ENCODE data around the gene TSPEAR.
"Not testable (repeated sequence)": the region's sequence is repeated elsewhere in the genome, so short reads cannot be mapped to it uniquely, and the experiment has no call there.

The TSPEAR gene

DNA sequence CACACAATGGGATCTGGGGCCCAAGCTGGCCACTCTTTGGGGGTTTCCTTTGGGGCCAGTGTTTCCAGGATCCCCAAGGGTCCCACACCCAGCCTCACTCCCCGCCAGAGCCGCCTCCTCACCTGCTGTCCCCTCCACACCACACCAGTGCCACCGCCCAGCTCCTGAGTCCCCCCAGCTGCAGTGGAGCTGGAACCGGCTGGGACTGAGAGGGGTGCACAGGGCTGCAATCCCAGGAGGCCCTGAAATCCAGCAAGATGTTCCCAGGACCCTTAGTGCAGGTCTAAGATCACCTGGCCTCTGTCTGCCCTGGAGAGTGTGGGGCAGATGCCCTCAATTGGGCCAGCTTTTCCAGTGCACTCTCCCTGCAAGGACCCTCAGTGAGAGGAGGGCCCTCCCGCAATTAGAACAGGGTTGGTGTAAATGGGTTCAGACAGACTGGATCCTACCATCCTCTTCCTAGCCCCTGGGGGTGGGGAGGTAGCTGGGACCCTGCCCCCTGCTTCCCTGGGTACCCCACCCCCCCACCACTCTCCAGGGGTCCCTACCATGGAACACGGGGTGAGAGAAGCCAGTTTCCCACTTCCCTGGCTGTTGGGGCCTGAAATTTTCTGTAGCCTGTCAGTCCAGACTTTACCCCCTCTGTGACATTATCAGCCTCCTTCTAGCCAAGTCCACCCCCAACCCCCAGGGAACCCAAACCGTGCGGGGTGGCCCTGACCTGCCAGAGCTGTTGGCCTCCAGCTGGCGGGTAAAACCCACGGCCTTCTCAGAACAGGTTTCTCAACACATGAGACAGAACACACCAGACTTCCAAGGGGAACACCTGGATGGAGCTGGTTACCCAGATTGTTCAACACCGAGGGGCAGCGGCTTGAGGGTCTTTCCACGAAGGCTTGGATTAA is 7.4 kb downstream of the TSPEAR start:
- H3K27me3 Mint-ChIP-seq, result peaks cover 44% of the 10 kb centered on the region
- H3K36me3 Mint-ChIP-seq, result no peaks in the 10 kb centered on the region
- H3K27ac Mint-ChIP-seq, result no peak overlapping the region
- H3K4me1 Mint-ChIP-seq (ENCODE audit: low read depth), result peaks cover 18% of the 10 kb centered on the region
- H3K4me3 Mint-ChIP-seq, result no peak overlapping the region
- H3K9me3 Mint-ChIP-seq (ENCODE audit: low read depth), result no peaks in the 10 kb centered on the region

DNA sequence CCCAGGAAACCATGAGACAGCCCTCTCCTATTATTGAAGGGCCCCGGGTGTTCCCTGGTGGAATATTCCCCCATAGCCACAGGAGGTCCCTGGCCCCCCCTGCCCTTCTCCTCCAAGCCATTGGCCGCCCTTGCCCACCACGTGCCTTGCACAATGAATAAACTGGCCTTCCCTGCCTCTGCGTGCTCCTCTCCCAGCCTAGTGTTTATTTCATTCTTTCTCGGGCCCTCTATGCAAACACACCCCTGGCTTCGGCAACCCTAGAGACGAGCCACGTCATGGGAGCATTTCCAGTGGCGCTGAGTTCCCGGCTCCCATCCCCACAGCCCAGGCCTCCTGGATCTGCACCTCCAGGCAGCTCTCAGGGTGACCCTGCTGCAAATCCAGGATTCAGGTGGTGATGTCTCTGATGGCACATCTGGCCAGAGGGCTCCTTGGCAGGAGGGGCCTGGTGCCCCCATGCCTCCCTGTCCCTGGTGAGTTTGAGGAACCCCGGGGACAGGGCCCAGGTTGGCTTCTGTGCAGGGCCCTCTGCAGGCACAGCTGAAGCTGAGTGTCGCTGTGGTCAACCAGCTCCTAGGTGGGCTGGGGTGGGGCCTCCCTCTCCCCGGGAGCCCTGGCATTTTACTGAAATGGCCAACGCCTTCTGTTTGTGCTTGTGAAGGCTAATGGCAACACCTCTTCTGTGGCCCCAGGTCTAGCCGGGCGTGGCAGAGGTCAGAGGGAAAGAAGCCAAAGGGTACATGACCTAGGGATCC is 8.2 kb downstream of the TSPEAR start:
- Mint-ChIP-seq H3K36me3 (no peaks in the 10 kb centered on the region), H3K27me3 (peaks cover 43% of the 10 kb centered on the region), H3K4me1 (ENCODE audit: low read depth) (peaks cover 15% of the 10 kb centered on the region), H3K27ac (no peak overlapping the region), H3K9me3 (ENCODE audit: low read depth) (no peaks in the 10 kb centered on the region), H3K4me3 (no peak overlapping the region)

DNA sequence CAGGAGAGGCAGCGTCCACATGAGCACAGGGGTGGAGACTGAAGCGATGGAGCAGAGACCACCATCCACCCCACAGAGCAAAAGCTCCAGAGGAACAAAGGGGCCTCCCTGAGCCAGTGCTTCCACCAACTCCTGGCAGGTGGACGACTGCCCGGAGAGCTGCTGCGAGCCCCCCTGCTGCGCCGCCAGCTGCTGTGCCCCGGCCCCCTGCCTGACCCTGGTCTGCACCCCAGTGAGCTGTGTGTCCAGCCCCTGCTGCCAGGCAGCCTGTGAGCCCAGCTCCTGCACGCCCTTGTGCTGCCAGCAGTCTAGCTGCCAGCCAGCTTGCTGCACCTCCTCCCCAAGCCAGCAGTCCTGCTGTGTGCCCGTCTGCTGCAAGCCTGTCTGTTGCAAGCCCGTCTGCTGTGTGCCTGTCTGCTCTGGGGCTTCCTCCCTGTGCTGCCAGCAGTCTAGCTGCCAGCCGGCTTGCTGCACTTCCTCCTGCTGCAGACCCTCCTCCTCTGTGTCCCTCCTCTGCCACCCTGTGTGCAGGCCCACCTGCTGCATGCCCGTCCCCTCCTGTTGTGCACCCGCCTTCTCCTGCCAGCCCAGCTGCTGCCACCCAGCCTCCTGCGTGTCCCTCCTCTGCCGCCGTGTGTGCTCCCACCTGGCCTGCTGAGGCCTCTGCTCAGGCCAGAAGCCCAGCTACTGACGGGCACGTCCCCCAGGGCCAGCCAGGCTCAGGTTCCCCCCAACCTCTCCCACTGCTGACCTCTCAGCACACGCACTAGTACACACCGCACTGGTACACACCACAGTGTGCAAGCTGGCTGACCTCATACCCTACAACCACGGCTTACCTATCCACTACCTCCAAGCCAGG is 9.0 kb downstream of the TSPEAR start:
- peaks cover 16% of the 10 kb centered on the region for H3K4me1 Mint-ChIP-seq (ENCODE audit: low read depth)
- no peaks in the 10 kb centered on the region for H3K9me3 Mint-ChIP-seq (ENCODE audit: low read depth)
- H3K27me3 Mint-ChIP-seq, result peaks cover 48% of the 10 kb centered on the region
- no peak overlapping the region for H3K4me3 Mint-ChIP-seq
- no peaks in the 10 kb centered on the region for H3K36me3 Mint-ChIP-seq
- H3K27ac Mint-ChIP-seq, result no peak overlapping the region

DNA sequence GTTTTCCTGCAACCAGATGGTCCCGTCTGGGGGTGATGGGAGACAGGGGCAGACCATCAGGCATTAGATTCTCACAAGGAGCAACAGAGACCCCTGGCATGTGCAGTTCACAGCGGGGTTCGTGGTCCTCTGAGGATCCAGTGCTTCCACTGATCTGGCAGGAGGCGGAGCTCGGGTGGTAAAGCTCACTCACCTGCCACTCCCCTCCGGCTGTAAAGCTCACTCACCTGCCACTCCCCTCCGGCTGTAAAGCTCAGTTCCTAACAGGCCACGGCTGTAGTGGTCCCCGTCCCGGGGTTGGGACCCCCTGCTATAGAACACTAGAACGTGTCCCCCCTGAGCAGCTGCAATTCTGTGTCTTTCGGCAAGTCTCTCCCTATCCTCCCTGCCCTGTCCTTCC is 9.8 kb downstream of the TSPEAR start:
- H3K27ac Mint-ChIP-seq, result peak overlapping the region; percentile 41

DNA sequence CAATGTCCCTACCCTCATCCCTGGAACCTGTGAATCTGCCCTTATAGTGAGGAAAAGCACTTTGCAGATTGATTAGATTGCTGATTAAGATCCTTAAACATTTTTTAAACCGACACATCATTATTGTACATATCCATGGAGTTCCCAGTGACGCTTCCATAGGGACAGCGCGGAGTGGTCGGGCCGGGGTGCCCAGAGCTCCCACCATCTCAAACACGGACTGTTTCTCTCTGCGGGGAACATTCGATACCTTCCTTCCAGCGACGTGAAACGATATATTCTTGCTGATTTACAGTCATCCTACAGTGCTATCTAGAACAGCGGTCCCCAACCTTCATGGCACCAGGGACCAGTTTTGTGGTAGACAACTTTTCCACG is 10.4 kb downstream of the TSPEAR start:
- no peaks in the 10 kb centered on the region for H3K36me3 Mint-ChIP-seq
- no peaks in the 10 kb centered on the region for H3K9me3 Mint-ChIP-seq (ENCODE audit: low read depth)
- no peak overlapping the region for H3K4me3 Mint-ChIP-seq
- no peak overlapping the region for H3K27ac Mint-ChIP-seq
- peaks cover 12% of the 10 kb centered on the region for H3K4me1 Mint-ChIP-seq (ENCODE audit: low read depth)
- peaks cover 45% of the 10 kb centered on the region for H3K27me3 Mint-ChIP-seq

More for the DNA sequence above, 9.8 kb downstream of the TSPEAR start:
- Mint-ChIP-seq H3K36me3 (no peaks in the 10 kb centered on the region), H3K27me3 (peaks cover 48% of the 10 kb centered on the region), H3K9me3 (ENCODE audit: low read depth) (no peaks in the 10 kb centered on the region), H3K4me1 (ENCODE audit: low read depth) (peaks cover 15% of the 10 kb centered on the region), H3K4me3 (no peak overlapping the region)

DNA sequence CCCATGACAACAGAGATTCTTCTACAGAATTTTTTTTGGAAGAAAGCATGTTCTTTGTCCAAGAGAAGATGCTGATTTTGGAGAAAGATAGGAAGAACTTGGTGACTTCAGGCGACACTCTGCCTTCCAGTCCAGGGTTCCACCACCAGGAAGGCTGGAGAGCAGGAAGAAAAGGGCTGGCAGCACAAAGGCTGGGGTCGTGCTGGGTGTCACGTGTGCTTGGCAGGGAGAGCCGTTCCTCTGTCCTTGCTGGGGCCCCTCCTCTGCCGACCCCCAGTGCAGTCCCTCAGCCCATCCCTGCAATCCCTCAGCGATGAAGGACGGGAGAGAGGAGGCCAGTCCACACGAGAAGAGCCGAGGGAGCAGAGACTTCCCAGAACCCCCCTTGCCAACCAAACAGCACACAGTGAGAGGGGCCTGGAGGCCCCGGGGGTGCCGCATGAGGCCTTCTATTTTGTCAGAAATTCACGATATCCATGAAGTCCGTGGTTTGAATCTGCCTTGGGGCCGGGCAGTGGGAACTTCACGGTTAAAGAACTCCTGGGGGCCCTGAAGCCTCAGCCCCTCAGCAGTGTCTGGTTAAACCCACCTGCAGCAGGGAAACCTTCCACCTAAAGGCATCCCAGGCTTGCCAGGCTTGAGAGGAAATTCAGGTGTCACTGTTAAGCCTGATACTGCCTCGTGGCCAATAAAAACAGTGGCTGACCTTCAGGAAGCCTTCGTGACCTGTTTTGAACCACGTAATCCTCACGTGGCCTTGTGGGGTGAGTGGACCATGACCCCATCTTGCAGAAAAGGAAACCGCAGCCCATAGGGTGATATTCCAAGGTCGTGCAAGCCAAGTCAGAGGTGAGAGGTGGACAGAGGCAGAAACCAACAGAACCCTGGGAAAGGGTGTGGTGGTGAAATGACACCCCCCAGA is 11.0 kb downstream of the TSPEAR start:
- Mint-ChIP-seq H3K36me3 (no peaks in the 10 kb centered on the region), H3K27ac (peak overlapping the region; percentile 16), H3K27me3 (peaks cover 41% of the 10 kb centered on the region), H3K4me3 (no peak overlapping the region), H3K9me3 (ENCODE audit: low read depth) (no peaks in the 10 kb centered on the region), H3K4me1 (ENCODE audit: low read depth) (peaks cover 10% of the 10 kb centered on the region)

DNA sequence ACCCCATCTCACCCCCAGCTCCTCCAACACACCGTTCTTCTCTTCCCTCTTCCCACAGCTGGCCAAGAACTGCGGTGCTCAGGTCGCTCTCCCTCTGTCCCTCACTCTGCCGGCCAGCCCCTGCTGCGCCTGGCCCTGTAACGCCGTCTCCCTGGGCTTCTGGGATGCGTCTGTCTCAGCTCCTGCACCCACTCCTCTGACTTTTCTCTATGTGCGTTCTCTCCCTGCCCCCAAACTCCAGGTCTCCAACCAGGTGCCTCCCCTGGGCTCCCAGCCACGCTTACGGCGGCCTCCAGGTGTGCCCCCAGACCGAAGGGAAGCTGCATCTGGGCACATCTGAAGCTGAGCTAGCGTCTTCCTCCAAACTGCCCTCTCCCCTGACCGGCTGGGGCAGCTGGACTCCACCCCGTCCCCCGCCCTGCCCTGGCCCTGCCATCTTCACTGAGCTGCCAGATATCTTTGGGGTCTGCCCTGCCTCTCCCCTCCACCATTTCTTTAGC is 11.8 kb downstream of the TSPEAR start:
- Mint-ChIP-seq H3K27ac (peak overlapping the region; percentile 16), H3K36me3 (no peaks in the 10 kb centered on the region), H3K27me3 (peaks cover 34% of the 10 kb centered on the region), H3K4me3 (no peak overlapping the region), H3K9me3 (ENCODE audit: low read depth) (no peaks in the 10 kb centered on the region), H3K4me1 (ENCODE audit: low read depth) (peaks cover 11% of the 10 kb centered on the region)

DNA sequence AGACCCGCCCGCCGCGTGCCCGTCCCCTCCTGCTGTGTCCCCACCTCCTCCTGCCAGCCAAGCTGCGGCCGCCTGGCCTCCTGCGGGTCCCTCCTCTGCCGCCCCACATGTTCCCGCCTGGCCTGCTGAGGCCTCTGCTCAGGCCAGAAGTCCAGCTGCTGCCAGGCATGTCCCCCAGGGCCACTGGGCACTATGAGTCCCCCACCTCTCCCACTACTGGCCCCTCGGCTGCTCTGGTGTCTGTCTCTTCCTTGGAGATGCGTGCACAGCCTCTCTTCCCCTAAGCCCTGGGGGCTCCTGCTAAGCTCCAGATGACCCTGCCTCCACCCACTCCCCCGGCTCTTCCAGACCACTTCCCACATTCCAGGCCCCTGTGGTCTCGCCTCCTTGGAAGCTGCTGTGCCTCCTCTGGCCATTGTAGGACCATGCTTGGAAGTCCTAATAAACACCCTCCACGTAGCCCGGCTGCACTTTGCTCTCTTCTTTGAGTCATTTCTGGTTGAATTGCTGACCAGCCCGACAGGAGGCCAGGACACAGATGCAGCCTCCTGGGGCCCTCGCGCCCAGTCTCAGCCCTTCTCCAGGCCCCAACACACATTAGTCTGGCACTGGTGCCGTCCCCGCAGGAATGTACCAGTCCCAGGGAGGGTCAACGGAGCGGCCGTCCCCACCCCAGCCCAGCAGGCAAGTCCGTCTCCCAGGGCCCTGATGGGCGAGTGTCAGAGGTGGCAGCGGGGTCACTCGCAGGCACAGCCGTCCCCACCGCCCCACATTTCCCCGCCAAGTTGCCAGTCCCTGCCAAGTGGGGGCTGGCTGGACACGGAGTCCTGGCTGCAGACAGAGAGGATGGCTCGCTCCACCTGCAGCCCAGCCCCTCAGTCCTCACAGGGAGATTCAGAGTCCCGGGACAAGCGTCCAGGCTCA is 13.3 kb downstream of the TSPEAR start:
- no peaks in the 10 kb centered on the region for H3K9me3 Mint-ChIP-seq (ENCODE audit: low read depth)
- no peak overlapping the region for H3K27ac Mint-ChIP-seq
- no peak overlapping the region for H3K4me3 Mint-ChIP-seq
- H3K27me3 Mint-ChIP-seq, result peaks cover 28% of the 10 kb centered on the region
- peaks cover 17% of the 10 kb centered on the region for H3K4me1 Mint-ChIP-seq (ENCODE audit: low read depth)
- no peaks in the 10 kb centered on the region for H3K36me3 Mint-ChIP-seq

DNA sequence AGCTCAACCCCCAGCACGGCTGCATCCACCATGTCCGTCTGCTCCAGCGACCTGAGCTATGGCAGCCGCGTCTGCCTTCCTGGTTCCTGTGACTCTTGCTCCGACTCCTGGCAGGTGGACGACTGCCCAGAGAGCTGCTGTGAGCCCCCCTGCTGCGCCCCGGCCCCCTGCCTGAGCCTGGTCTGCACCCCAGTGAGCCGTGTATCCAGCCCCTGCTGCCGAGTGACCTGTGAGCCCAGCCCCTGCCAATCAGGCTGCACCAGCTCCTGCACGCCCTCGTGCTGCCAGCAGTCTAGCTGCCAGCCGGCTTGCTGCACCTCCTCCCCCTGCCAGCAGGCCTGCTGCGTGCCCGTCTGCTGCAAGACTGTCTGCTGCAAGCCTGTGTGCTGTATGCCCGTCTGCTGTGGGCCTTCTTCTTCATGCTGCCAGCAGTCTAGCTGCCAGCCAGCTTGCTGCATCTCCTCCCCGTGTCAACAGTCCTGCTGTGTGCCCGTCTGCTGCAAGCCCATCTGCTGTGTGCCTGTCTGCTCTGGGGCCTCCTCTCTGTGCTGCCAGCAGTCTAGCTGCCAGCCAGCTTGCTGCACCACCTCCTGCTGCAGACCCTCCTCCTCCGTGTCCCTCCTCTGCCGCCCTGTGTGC is 14.1 kb downstream of the TSPEAR start, which contains the start of gene KRTAP10-12:
Gene KRTAP10-12 (plus strand): TSS at position 1 of the 639 bp plus-strand sequence. CDS start 30 bp downstream, at position 31.
- Mint-ChIP-seq H3K4me1 (ENCODE audit: low read depth) (peaks cover 20% of the 10 kb centered on the region), H3K27me3 (peaks cover 23% of the 10 kb centered on the region)
- H3K4me3 Mint-ChIP-seq; H3K9me3 Mint-ChIP-seq (ENCODE audit: low read depth); H3K27ac Mint-ChIP-seq; H3K36me3 Mint-ChIP-seq: not testable (repeated sequence)

DNA sequence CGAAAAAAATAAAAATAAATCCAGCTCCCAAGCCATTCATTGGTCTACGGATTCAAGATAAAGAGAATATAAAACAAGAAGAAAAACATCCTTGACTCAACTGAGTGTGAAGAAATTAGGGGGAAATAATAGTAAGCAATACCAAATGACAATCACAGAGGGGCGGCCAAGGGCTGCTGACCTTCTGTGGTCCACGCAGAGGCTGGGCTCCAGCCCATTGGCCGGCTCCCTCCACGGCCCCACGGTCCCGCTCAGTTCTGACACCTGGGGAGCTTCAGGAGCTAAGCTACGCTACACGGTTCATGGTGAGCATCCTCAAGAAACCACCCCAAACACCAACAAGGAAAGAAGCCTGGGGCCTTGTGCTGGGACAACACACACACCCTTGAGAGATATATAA is 14.8 kb downstream of the TSPEAR start:
- peaks cover 3% of the 10 kb centered on the region for H3K36me3 Mint-ChIP-seq
- H3K27me3 Mint-ChIP-seq, result peaks cover 20% of the 10 kb centered on the region
- H3K9me3 Mint-ChIP-seq (ENCODE audit: low read depth), result peaks cover 9% of the 10 kb centered on the region
- H3K27ac Mint-ChIP-seq, result no peak overlapping the region
- peaks cover 23% of the 10 kb centered on the region for H3K4me1 Mint-ChIP-seq (ENCODE audit: low read depth)
- H3K4me3 Mint-ChIP-seq, result no peak overlapping the region

DNA sequence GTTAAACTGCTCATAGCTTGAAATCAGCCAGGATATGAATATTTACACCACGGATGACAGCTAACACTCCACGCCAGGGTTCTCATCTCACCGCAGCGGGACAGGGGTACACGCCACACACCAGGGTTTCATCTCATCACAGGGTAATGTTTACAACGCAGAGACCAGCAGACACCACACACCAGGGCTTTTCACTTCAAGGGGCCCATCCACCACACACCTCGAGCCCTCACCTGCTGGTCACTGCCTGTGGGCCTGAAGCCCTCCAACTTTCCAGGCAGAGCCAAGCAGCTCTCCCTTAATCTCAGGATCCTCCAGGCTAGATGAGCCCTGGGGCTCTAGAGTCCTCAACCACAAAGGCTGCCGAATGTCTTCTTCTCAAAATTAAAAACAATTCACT is 15.7 kb downstream of the TSPEAR start:
- H3K4me1 Mint-ChIP-seq (ENCODE audit: low read depth), result peaks cover 30% of the 10 kb centered on the region
- peaks cover 13% of the 10 kb centered on the region for H3K27me3 Mint-ChIP-seq
- H3K36me3 Mint-ChIP-seq, result peaks cover 3% of the 10 kb centered on the region
- H3K27ac Mint-ChIP-seq, result no peak overlapping the region
- H3K4me3 Mint-ChIP-seq, result no peak overlapping the region
- H3K9me3 Mint-ChIP-seq (ENCODE audit: low read depth), result peaks cover 9% of the 10 kb centered on the region

DNA sequence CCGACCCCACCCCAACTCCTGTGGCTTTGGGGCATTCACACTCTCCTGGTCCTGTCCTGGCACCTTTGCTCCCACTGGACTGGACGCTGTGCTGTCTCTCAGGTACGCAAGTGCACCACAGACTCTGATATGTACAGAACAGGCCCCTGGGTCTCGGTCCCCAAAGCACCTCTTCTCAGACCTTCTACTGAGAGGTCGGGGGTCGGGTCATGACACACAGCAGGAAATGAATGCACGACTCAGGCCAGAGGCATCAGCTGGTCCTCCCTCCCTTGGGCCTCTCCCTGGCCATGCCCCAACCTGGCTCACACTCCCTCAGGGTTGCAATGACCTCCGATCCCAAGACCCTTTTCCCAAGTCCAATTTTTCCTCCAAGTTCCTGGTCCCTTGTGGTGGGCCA is 16.2 kb downstream of the TSPEAR start:
- Mint-ChIP-seq H3K4me3 (no peak overlapping the region), H3K27ac (no peak overlapping the region), H3K36me3 (peaks cover 3% of the 10 kb centered on the region), H3K9me3 (ENCODE audit: low read depth) (peaks cover 9% of the 10 kb centered on the region), H3K27me3 (peaks cover 13% of the 10 kb centered on the region), H3K4me1 (ENCODE audit: low read depth) (peaks cover 30% of the 10 kb centered on the region)

Measured in activated naive CD8-positive, alpha-beta T cell (primary cell).